Neural progenitor cell (in vitro differentiated cells): ENCODE measurements around the gene RNF128. TPM values are rescaled to one million over a fixed set of nuclear protein-coding genes. Genes with fewer than 3 reads are reported as not detected.

ENCODE experiments used
- DNase-seq: peaks from one replicate; pipeline ENCODE4 v3.0.0-alpha.2; 2016; ENCODE audit warnings: low spot score
- H2AFZ ChIP-seq: fragments of 200-600 bp; sonication (generic); replicated peaks from 2 replicates; pipeline ENCODE4 v1.6.1; 2016; ENCODE audit warnings: antibody characterized with exemption
- H3F3A ChIP-seq: fragments of 200-600 bp; sonication (generic); 2 replicates; pipeline ENCODE4 v1.6.1; 2016; ENCODE audit warnings: antibody characterized with exemption, low read depth
- H3K27ac ChIP-seq: fragments of 200-600 bp; sonication (generic); 2 replicates; pipeline ENCODE4 v1.5.1; 2016; ENCODE audit warnings: mild to moderate bottlenecking
- H3K27me3 ChIP-seq: fragments of 200-600 bp; sonication (generic); 2 replicates; pipeline ENCODE4 v1.6.1; 2016; ENCODE audit warnings: mild to moderate bottlenecking, moderate library complexity
- H3K36me3 ChIP-seq: fragments of 200-600 bp; sonication (generic); 2 replicates; pipeline ENCODE4 v1.5.1; 2016
- H3K4me1 ChIP-seq: fragments of 200-600 bp; sonication (generic); 2 replicates; pipeline ENCODE4 v1.6.1; 2016; ENCODE audit warnings: mixed run types
- H3K4me2 ChIP-seq: fragments of 200-600 bp; sonication (generic); 2 replicates; pipeline ENCODE4 v1.6.1; 2016
- H3K4me3 ChIP-seq: fragments of 200-600 bp; sonication (generic); 2 replicates; pipeline ENCODE4 v1.5.1; 2016
- H3K79me2 ChIP-seq: fragments of 200-600 bp; sonication (generic); 2 replicates; pipeline ENCODE4 v1.6.1; 2016; ENCODE audit warnings: low read depth
- H3K9ac ChIP-seq: fragments of 200-600 bp; sonication (generic); 2 replicates; pipeline ENCODE4 v1.6.1; 2016
- H3K9me3 ChIP-seq: fragments of 200-600 bp; sonication (generic); 2 replicates; pipeline ENCODE4 v1.5.1; 2016; ENCODE audit warnings: low read depth
- H4K20me1 ChIP-seq: fragments of 200-600 bp; sonication (generic); 2 replicates; pipeline ENCODE4 v1.6.1; 2016; ENCODE audit warnings: low read depth
- H3K27ac Mint-ChIP-seq: 3 replicates; pipeline ENCODE4 v1.8.0; 2021; ENCODE audit warnings: mixed read lengths
- H3K27me3 Mint-ChIP-seq: 2 replicates; pipeline ENCODE4 v1.8.0; 2022; ENCODE audit warnings: low read depth, mild to moderate bottlenecking, inconsistent platforms, moderate library complexity, mixed read lengths; ENCODE audit not compliant: insufficient read depth
- H3K36me3 Mint-ChIP-seq: 3 replicates; pipeline ENCODE4 v1.8.0; 2021; ENCODE audit warnings: mixed read lengths
- H3K4me1 Mint-ChIP-seq: 3 replicates; pipeline ENCODE4 v1.8.0; 2021; ENCODE audit warnings: mixed read lengths
- H3K4me3 Mint-ChIP-seq: 3 replicates; pipeline ENCODE4 v1.8.0; 2021; ENCODE audit warnings: mild to moderate bottlenecking, moderate library complexity, mixed read lengths
- H3K9me3 Mint-ChIP-seq: 3 replicates; pipeline ENCODE4 v1.8.0; 2020; ENCODE audit warnings: mixed read lengths
- EZH2 ChIP-seq: fragments of 200-600 bp; sonication (generic); IDR thresholded peaks from 2 replicates; pipeline ENCODE4 v1.6.1; 2017; ENCODE audit warnings: antibody characterized with exemption, mild to moderate bottlenecking, moderate library complexity
- EZH2phosphoT487 ChIP-seq: fragments of 200-600 bp; sonication (generic); IDR thresholded peaks from 2 replicates; pipeline ENCODE4 v1.6.1; 2017; ENCODE audit warnings: antibody characterized with exemption
- total RNA-seq: library from RNA; depleted of rRNA; stranded (reverse); fragments of >200 nt; gene quantifications from 2 replicates; pipeline ENCODE4 v1.2.3, GENCODE V29; 2015; ENCODE audit warnings: low replicate concordance
- TF ChIP-seq, protein P1 (sequence below): fragments of 200-600 bp; sonication (generic); IDR thresholded peaks from 2 replicates; pipeline ENCODE4 v1.5.1; 2017; ENCODE audit warnings: antibody characterized with exemption, mild to moderate bottlenecking

RNF128 gene
- total RNA-seq, 1 donor from 2014 or later = not detected

DNA sequence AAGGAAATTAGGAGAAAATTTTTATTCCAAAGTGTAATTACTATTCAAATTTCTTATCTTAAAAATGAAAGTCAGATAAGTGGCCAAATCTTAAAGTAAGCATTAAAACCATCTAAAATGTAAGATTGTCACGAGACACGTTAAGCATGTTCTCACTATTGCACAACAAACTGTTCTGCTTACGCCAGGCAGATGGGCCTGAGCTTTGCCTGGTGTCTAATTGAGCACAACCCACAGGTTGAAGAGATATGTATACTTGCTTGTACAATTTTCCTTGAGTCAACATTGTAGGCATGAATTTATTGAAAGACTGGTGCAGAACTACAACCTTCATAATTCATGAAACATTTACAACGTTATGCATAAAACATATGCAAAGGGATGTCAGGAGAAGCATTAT lies 3.9 kb downstream of the RNF128 start:
- Histone ChIP-seq H3K79me2 (no peaks in the 10 kb centered on the region), H3K4me1 (peaks cover 4% of the 10 kb centered on the region), H4K20me1 (no peaks in the 10 kb centered on the region), H3K9ac (no peak overlapping the region), H3K4me3 (no peak overlapping the region), H3K27ac (no peak overlapping the region), H3K27me3 (peaks cover 66% of the 10 kb centered on the region), H3F3A (peaks cover 4% of the 10 kb centered on the region), H2AFZ (no peak overlapping the region), H3K36me3 (no peaks in the 10 kb centered on the region), H3K4me2 (no peak overlapping the region), H3K9me3 (no peaks in the 10 kb centered on the region)
- Mint-ChIP-seq H3K4me1 (peaks cover 5% of the 10 kb centered on the region), H3K9me3 (no peaks in the 10 kb centered on the region), H3K27me3 (peaks cover 17% of the 10 kb centered on the region), H3K27ac (no peak overlapping the region), H3K36me3 (peaks cover 2% of the 10 kb centered on the region), H3K4me3 (no peak overlapping the region)
- no peak for DNase-seq
- TF ChIP-seq EZH2 = no peak
- TF ChIP-seq, protein P1, sequence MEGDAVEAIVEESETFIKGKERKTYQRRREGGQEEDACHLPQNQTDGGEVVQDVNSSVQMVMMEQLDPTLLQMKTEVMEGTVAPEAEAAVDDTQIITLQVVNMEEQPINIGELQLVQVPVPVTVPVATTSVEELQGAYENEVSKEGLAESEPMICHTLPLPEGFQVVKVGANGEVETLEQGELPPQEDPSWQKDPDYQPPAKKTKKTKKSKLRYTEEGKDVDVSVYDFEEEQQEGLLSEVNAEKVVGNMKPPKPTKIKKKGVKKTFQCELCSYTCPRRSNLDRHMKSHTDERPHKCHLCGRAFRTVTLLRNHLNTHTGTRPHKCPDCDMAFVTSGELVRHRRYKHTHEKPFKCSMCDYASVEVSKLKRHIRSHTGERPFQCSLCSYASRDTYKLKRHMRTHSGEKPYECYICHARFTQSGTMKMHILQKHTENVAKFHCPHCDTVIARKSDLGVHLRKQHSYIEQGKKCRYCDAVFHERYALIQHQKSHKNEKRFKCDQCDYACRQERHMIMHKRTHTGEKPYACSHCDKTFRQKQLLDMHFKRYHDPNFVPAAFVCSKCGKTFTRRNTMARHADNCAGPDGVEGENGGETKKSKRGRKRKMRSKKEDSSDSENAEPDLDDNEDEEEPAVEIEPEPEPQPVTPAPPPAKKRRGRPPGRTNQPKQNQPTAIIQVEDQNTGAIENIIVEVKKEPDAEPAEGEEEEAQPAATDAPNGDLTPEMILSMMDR = no peak
- no peak for TF ChIP-seq EZH2phosphoT487

DNA sequence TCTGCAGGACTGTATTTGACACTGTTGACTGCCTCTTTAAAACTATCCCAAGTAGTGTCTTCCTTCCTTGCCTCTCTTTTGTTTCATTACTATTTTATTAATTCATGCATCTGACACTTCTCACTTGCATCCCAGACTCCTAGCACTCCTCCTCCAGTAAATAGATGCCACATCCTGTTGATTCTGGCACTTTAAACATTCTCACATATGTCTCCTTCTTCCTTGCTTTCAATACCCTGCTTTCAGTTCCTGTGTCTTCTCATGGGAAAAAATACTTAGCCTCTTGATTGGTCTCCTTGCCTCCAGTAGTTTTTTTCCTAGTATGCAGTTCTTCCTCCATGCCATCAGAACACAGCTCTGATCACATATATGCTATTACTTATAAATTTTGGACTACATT lies 5.1 kb downstream of the RNF128 start:
- Mint-ChIP-seq H3K27ac (no peak overlapping the region), H3K4me3 (no peak overlapping the region), H3K4me1 (no peaks in the 10 kb centered on the region), H3K27me3 (peaks cover 8% of the 10 kb centered on the region), H3K36me3 (peaks cover 2% of the 10 kb centered on the region), H3K9me3 (no peaks in the 10 kb centered on the region)
- peaks cover 4% of the 10 kb centered on the region for H3F3A ChIP-seq
- H3K36me3 ChIP-seq = no peaks in the 10 kb centered on the region
- H3K4me2 ChIP-seq = no peak overlapping the region
- H3K27me3 ChIP-seq = peaks cover 54% of the 10 kb centered on the region
- TF ChIP-seq EZH2phosphoT487 = no peak
- TF ChIP-seq, protein P1 = no peak
- TF ChIP-seq EZH2 = no peak
- H3K4me3 ChIP-seq = no peak overlapping the region
- H3K9me3 ChIP-seq = no peaks in the 10 kb centered on the region
- H3K27ac ChIP-seq = no peak overlapping the region
- H4K20me1 ChIP-seq = no peaks in the 10 kb centered on the region
- H3K9ac ChIP-seq = no peak overlapping the region
- no peaks in the 10 kb centered on the region for H3K4me1 ChIP-seq
- H3K79me2 ChIP-seq = no peaks in the 10 kb centered on the region
- no peak overlapping the region for H2AFZ ChIP-seq
- no peak for DNase-seq

DNA sequence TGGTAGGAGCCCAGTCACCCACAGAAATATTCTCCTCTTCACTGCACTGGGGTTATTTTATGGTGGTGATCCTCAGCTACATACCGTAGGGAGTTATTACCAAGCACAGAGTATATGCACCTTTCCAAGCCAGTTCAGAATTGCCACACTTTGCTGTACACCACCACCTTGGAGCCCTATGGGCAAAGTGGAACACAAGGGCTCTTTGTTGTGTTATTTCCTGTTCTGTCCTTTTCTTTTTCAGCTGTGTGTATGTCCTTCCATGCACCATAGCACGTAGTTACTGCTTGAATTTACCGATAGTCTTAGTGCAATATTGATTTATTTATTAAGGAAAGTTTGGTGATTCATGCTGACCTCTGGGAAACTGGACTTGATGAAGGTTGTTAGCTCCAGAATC lies 8.3 kb downstream of the RNF128 start:
- Histone ChIP-seq H3K27ac (no peak overlapping the region), H3K4me1 (no peaks in the 10 kb centered on the region), H3K9ac (no peak overlapping the region), H3K4me2 (no peak overlapping the region), H3K9me3 (no peaks in the 10 kb centered on the region), H3K27me3 (peaks cover 21% of the 10 kb centered on the region), H3K79me2 (no peaks in the 10 kb centered on the region), H3K36me3 (no peaks in the 10 kb centered on the region), H3K4me3 (no peak overlapping the region), H2AFZ (no peak overlapping the region), H4K20me1 (no peaks in the 10 kb centered on the region), H3F3A (no peaks in the 10 kb centered on the region)
- Mint-ChIP-seq H3K27ac (no peak overlapping the region), H3K9me3 (no peaks in the 10 kb centered on the region), H3K27me3 (no peaks in the 10 kb centered on the region), H3K4me3 (no peak overlapping the region), H3K36me3 (no peaks in the 10 kb centered on the region), H3K4me1 (no peaks in the 10 kb centered on the region)
- TF ChIP-seq EZH2phosphoT487 (no peak), EZH2 (no peak)
- TF ChIP-seq, protein P1 = no peak
- no peak for DNase-seq
